Brain microvascular endothelial cell (primary cell): ENCODE measurements around the gene ADAM8.
A peak's percentile ranks its signal among the peaks of the same experiment; 100 is the strongest.

Source experiments
- DNase-seq: peaks from one replicate; pipeline ENCODE4 v3.0.0-alpha.2; 2020
- H3K27ac ChIP-seq: fragments of 250-450 bp; sonication (Bioruptor Pico); 2 replicates; pipeline ENCODE4 v1.5.1; 2020; ENCODE audit warnings: mild to moderate bottlenecking, moderate library complexity
- H3K27me3 ChIP-seq: fragments of 250-450 bp; sonication (Bioruptor Pico); replicated peaks from 2 replicates; pipeline ENCODE4 v1.5.1; 2020; ENCODE audit warnings: mild to moderate bottlenecking
- H3K36me3 ChIP-seq: fragments of 250-450 bp; sonication (Bioruptor Pico); replicated peaks from 2 replicates; pipeline ENCODE4 v1.5.1; 2020; ENCODE audit warnings: mild to moderate bottlenecking
- H3K4me3 ChIP-seq: 2 replicates; pipeline ENCODE4 v1.5.1; 2011; ENCODE audit warnings: low read depth, mild to moderate bottlenecking, control low read depth, low read length, moderate library complexity
- CTCF ChIP-seq: IDR thresholded peaks from 2 replicates; pipeline ENCODE4 v1.5.1; 2011; ENCODE audit warnings: low read depth, mild to moderate bottlenecking, moderate library complexity, low read length, control low read depth, inconsistent platforms; ENCODE audit errors: missing control alignments
- in situ Hi-C: cut with HindIII; loops from 2 replicates; pipeline ENCODE4 v1.10.0; 2017; ENCODE audit warnings: low sequenced_read_pairs, low pct_ligation_motif_present

Gene ADAM8

GRCh38 chr10:133264461-133264860, 12.2 kb downstream of the ADAM8 start:
- Histone ChIP-seq H3K27me3 (no peaks in the 10 kb centered on the region), H3K4me3 (no peak overlapping the region), H3K36me3 (no peaks in the 10 kb centered on the region), H3K27ac (no peak overlapping the region)
- in situ Hi-C loops = no loop called here
- TF ChIP-seq CTCF = no peak
- DNase-seq = no peak

GRCh38 chr10:133263674-133264073, 13.0 kb downstream of the ADAM8 start:
- Histone ChIP-seq H3K27ac (no peak overlapping the region), H3K27me3 (no peaks in the 10 kb centered on the region), H3K36me3 (no peaks in the 10 kb centered on the region), H3K4me3 (no peak overlapping the region)
- in situ Hi-C loops = no loop called here
- no peak for TF ChIP-seq CTCF
- DNase-seq = no peak

GRCh38 chr10:133262696-133263095, 14.0 kb downstream of the ADAM8 start:
- no peak for DNase-seq
- Histone ChIP-seq H3K27ac (no peak overlapping the region), H3K36me3 (no peaks in the 10 kb centered on the region), H3K27me3 (no peaks in the 10 kb centered on the region), H3K4me3 (no peak overlapping the region)
- in situ Hi-C loops = no loop called here
- TF ChIP-seq CTCF = no peak

GRCh38 chr10:133261726-133262325, 14.8 kb downstream of the ADAM8 start:
- in situ Hi-C loops = no loop called here
- H3K36me3 ChIP-seq = no peaks in the 10 kb centered on the region
- DNase-seq = peak; percentile 48
- TF ChIP-seq CTCF = no peak
- no peak overlapping the region for H3K27ac ChIP-seq
- no peaks in the 10 kb centered on the region for H3K27me3 ChIP-seq
- H3K4me3 ChIP-seq = peak overlapping the region; percentile 49

- no peaks in the 10 kb centered on the region for H3K36me3 ChIP-seq
- in situ Hi-C loops = no loop called here
- no peak overlapping the region for H3K27ac ChIP-seq
- H3K4me3 ChIP-seq = peak overlapping the region; percentile 49
- DNase-seq = no peak
- no peak for TF ChIP-seq CTCF
- no peaks in the 10 kb centered on the region for H3K27me3 ChIP-seq
Measured at GRCh38 chr10:133260895-133261725, 15.6 kb downstream of the ADAM8 start.
